HepG2 (cell line): ENCODE results near the gene ABCB8. TPM values are rescaled to one million over a fixed set of nuclear protein-coding genes. Genes with fewer than 3 reads are reported as not detected.
A peak's percentile ranks its signal among the peaks of the same experiment; 100 is the strongest.

Experiments
- HNF4G ChIP-seq, 2 experiments: sonication (generic) in 1 of 2; formaldehyde crosslinking in 1 of 2; IDR thresholded peaks; 2 replicates each; pipeline versions ENCODE4 v1.4.0 to v1.6.1; 2011 to 2020; ENCODE audit warnings: borderline replicate concordance in 2 of 2, low read depth in 2 of 2, mild to moderate bottlenecking in 2 of 2, low read length in 1 of 2, missing genetic modification reagents in 1 of 2, moderate library complexity in 1 of 2
- HNRNPL ChIP-seq: fragments of 200-400 bp; formaldehyde crosslinking; IDR thresholded peaks from 2 replicates; pipeline ENCODE4 v1.6.1; 2017; ENCODE audit warnings: mild to moderate bottlenecking, low read depth, low read length
- HNRNPUL1 ChIP-seq: fragments of 200-400 bp; formaldehyde crosslinking; IDR thresholded peaks from 2 replicates; pipeline ENCODE4 v1.6.1; 2017; ENCODE audit warnings: low read depth, mild to moderate bottlenecking, low read length, moderate library complexity
- MXD4 ChIP-seq: IDR thresholded peaks from 2 replicates; pipeline ENCODE4 v1.6.1; 2016; ENCODE audit warnings: mild to moderate bottlenecking, missing biosample characterization, missing genetic modification reagents
- NFIB ChIP-seq: sonication (generic); formaldehyde crosslinking; IDR thresholded peaks from 2 replicates; pipeline ENCODE4 v1.9.0; 2021; ENCODE audit warnings: missing genetic modification reagents, mild to moderate bottlenecking, borderline replicate concordance
- NKX3-1 ChIP-seq: sonication (generic); formaldehyde crosslinking; IDR thresholded peaks from 2 replicates; pipeline ENCODE4 v1.5.0; 2020; ENCODE audit warnings: missing genetic modification reagents
- SALL2 ChIP-seq: sonication (generic); formaldehyde crosslinking; IDR thresholded peaks from 2 replicates; pipeline ENCODE4 v1.8.1; 2023; ENCODE audit warnings: mild to moderate bottlenecking, missing genetic modification reagents, inconsistent platforms
- SMAD9 ChIP-seq: sonication (generic); formaldehyde crosslinking; IDR thresholded peaks from 2 replicates; pipeline ENCODE4 v1.5.1; 2020; ENCODE audit warnings: mild to moderate bottlenecking, missing genetic modification reagents
- TERF1 ChIP-seq: sonication (generic); formaldehyde crosslinking; IDR thresholded peaks from 2 replicates; pipeline ENCODE4 v1.8.0; 2022; ENCODE audit warnings: mild to moderate bottlenecking, missing genetic modification reagents, moderate library complexity
- THAP7 ChIP-seq: sonication (generic); formaldehyde crosslinking; IDR thresholded peaks from 2 replicates; pipeline ENCODE4 v1.8.1; 2023; ENCODE audit warnings: mild to moderate bottlenecking, missing genetic modification reagents
- ZBTB7A ChIP-seq: sonication (generic); formaldehyde crosslinking; IDR thresholded peaks from 2 replicates; pipeline ENCODE4 v1.8.0; 2022; ENCODE audit warnings: mild to moderate bottlenecking, missing genetic modification reagents
- ZNF10 ChIP-seq: sonication (generic); formaldehyde crosslinking; IDR thresholded peaks from 2 replicates; pipeline ENCODE4 v1.4.0; 2020; ENCODE audit warnings: mild to moderate bottlenecking, low read depth, missing genetic modification reagents, borderline replicate concordance
- ZNF136 ChIP-seq: sonication (generic); formaldehyde crosslinking; IDR thresholded peaks from 2 replicates; pipeline ENCODE4 v1.8.1; 2022; ENCODE audit warnings: low read depth, mild to moderate bottlenecking, moderate library complexity, missing genetic modification reagents
- ZNF30 ChIP-seq: sonication (generic); formaldehyde crosslinking; IDR thresholded peaks from 2 replicates; pipeline ENCODE4 v1.5.0; 2020; ENCODE audit warnings: mild to moderate bottlenecking, missing genetic modification reagents
- ZNF34 ChIP-seq: sonication (generic); formaldehyde crosslinking; IDR thresholded peaks from 2 replicates; pipeline ENCODE4 v1.4.0; 2020; ENCODE audit warnings: mild to moderate bottlenecking, missing genetic modification reagents, borderline replicate concordance
- ZNF468 ChIP-seq: sonication (generic); formaldehyde crosslinking; IDR thresholded peaks from 2 replicates; pipeline ENCODE4 v1.8.0; 2022; ENCODE audit warnings: mild to moderate bottlenecking, moderate library complexity, missing genetic modification reagents
- ZNF710 ChIP-seq: sonication (generic); formaldehyde crosslinking; IDR thresholded peaks from 2 replicates; pipeline ENCODE4 v1.5.0; 2020; ENCODE audit warnings: mild to moderate bottlenecking, missing genetic modification reagents, borderline replicate concordance
- ZNF737 ChIP-seq: sonication (generic); formaldehyde crosslinking; IDR thresholded peaks from 2 replicates; pipeline ENCODE4 v1.5.0; 2020; ENCODE audit warnings: missing genetic modification reagents, mild to moderate bottlenecking, borderline replicate concordance
- ZNF839 ChIP-seq: sonication (generic); formaldehyde crosslinking; IDR thresholded peaks from 2 replicates; pipeline ENCODE4 v1.4.0; 2020; ENCODE audit warnings: missing genetic modification reagents, mild to moderate bottlenecking, borderline replicate concordance
- polyA plus RNA-seq, 8 experiments: library from polyadenylated mRNA; depleted of rRNA in 3 of 8; stranded (reverse) in 7 of 8; unstranded in 1 of 8; fragments of >200 nt; fragmentation: Illumina TruSeq in 4 of 8; extraction: Trizol in 4 of 8; gene quantifications; 2 replicates each; pipeline versions ENCODE4 v1.2.1 to v1.2.3, GENCODE V29; 2011 to 2016; ENCODE audit warnings: low read depth in 4 of 8, missing spikeins in 1 of 8, mixed read lengths in 1 of 8; ENCODE audit not compliant: insufficient read depth in 1 of 8
- total RNA-seq, 5 experiments: library from RNA; depleted of rRNA; stranded (reverse); fragments of >200 nt; fragmentation: Illumina TruSeq; extraction: Trizol; gene quantifications; 2 replicates each; pipeline ENCODE4 v1.2.3, GENCODE V29; 2016; ENCODE audit warnings: low read depth in 1 of 5

Gene ABCB8
- total and polyA plus RNA-seq, 2 of the 13 experiments (the other 11 are each of a cell fraction or from before 2014, with no cell fraction given) = 6.6 to 16.7 TPM

GRCh38 chr7:151080067-151080521 is 51.8 kb downstream of the ABCB8 start (continued):
- TF ChIP-seq MXD4 (CRISPR knock-in tag) (no peak), ZNF468 (peak; percentile 67; the same call in 1 of the 2 replicates), ZNF30 (CRISPR knock-in tag) (0 out of 2 replicates have a peak, but pooled peaks have one; percentile 5), ZBTB7A (CRISPR knock-in tag) (0 out of 2 replicates have a peak, but pooled peaks have one; percentile 33), ZNF10 (CRISPR knock-in tag) (0 out of 2 replicates have a peak, but pooled peaks have one; percentile 45), HNRNPL (no peak), ZNF34 (no peak), HNRNPUL1 (no peak), ZNF710 (CRISPR knock-in tag) (no peak), ZNF737 (CRISPR knock-in tag) (no peak), NKX3-1 (CRISPR knock-in tag) (no peak), HNF4G (IDR thresholded peaks at IDR 0.05; ENCODE audit: borderline replicate concordance, low read depth, low read length) (no peak), HNF4G (CRISPR knock-in tag; IDR thresholded peaks at IDR 0.05; ENCODE audit: borderline replicate concordance, low read depth) (no peak), ZNF839 (CRISPR knock-in tag) (0 out of 2 replicates have a peak, but pooled peaks have one; percentile 44), SMAD9 (CRISPR knock-in tag) (0 out of 2 replicates have a peak, but pooled peaks have one; percentile 56), ZNF136 (CRISPR knock-in tag) (peak; percentile 27; the same call in 1 of the 2 replicates), TERF1 (CRISPR knock-in tag) (0 out of 2 replicates have a peak, but pooled peaks have one; percentile 17), THAP7 (CRISPR knock-in tag) (0 out of 2 replicates have a peak, but pooled peaks have one; percentile 3), SALL2 (CRISPR knock-in tag) (0 out of 2 replicates have a peak, but pooled peaks have one; percentile 6), NFIB (CRISPR knock-in tag) (no peak)
